ENCODE data around the gene PLEKHA5. TPM values are rescaled to one million over a fixed set of nuclear protein-coding genes. Genes with fewer than 3 reads are reported as not detected.
"Not testable (repeated sequence)": the region's sequence is repeated elsewhere in the genome, so short reads cannot be mapped to it uniquely, and the experiment has no call there.

The PLEKHA5 gene
- total RNA-seq, 4 donors from 2014 or later, result 21.3 to 22.9 (median 21.4) TPM

DNA sequence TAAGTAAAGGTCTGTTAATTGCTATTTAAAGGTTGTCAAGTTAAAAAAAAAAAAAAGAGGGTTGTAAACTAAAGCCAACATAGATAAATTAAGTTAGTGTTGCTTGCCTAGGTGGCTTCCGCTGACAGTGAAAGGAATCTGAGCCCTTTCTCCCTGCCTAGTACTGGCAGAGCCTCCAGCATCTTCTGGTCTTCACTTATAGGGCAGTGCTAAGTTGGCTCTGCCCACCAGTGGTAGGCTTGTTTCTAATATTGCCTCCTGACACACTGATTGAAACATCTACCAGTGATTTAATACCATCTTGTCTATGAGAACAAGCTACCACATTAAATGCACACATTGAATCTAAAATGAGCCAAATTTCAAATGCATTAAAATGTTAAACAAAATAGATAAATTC is 39.7 kb downstream of the PLEKHA5 start:
- no peaks in the 10 kb centered on the region for H3K36me3 ChIP-seq
- no peak overlapping the region for H3K4me3 ChIP-seq
- H3K27ac ChIP-seq, result no peak overlapping the region
- WGBS, 2 donors, result 91 to 100% methylated on average over 1 of the region's 1 CpG
- H3K9me3 ChIP-seq, result no peaks in the 10 kb centered on the region
- TF ChIP-seq, protein P1, sequence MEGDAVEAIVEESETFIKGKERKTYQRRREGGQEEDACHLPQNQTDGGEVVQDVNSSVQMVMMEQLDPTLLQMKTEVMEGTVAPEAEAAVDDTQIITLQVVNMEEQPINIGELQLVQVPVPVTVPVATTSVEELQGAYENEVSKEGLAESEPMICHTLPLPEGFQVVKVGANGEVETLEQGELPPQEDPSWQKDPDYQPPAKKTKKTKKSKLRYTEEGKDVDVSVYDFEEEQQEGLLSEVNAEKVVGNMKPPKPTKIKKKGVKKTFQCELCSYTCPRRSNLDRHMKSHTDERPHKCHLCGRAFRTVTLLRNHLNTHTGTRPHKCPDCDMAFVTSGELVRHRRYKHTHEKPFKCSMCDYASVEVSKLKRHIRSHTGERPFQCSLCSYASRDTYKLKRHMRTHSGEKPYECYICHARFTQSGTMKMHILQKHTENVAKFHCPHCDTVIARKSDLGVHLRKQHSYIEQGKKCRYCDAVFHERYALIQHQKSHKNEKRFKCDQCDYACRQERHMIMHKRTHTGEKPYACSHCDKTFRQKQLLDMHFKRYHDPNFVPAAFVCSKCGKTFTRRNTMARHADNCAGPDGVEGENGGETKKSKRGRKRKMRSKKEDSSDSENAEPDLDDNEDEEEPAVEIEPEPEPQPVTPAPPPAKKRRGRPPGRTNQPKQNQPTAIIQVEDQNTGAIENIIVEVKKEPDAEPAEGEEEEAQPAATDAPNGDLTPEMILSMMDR (IDR thresholded peaks at IDR 0.05), result no peak
- TF ChIP-seq EP300 (IDR thresholded peaks at IDR 0.05) (no peak), POLR2A (IDR thresholded peaks at IDR 0.05) (no peak)
- no peak for DNase-seq (ENCODE audit: low spot score in 2 of 2)
- H3K4me1 ChIP-seq, result peaks cover 0 to 4% (median 0%) of the 10 kb centered on the region in 4 donors
- no peaks in the 10 kb centered on the region for H3K27me3 ChIP-seq

GRCh38 chr12:19170286-19170685 is 40.8 kb downstream of the PLEKHA5 start:
- not testable (repeated sequence) for H3K9me3 ChIP-seq; H3K27ac ChIP-seq; H3K4me1 ChIP-seq; DNase-seq (ENCODE audit: low spot score in 2 of 2); H3K4me3 ChIP-seq; H3K27me3 ChIP-seq; H3K36me3 ChIP-seq
- 91 to 94% methylated on average over 9 of the region's 9 CpGs for WGBS, 2 donors

GRCh38 chr12:19171731-19172130 is 42.2 kb downstream of the PLEKHA5 start:
- Histone ChIP-seq H3K4me3 (no peak overlapping the region), H3K4me1 (no peaks in the 10 kb centered on the region), H3K27ac (no peak overlapping the region), H3K9me3 (no peaks in the 10 kb centered on the region), H3K27me3 (no peaks in the 10 kb centered on the region), H3K36me3 (no peaks in the 10 kb centered on the region)
- no peak for DNase-seq (ENCODE audit: low spot score in 2 of 2)
- no peak for TF ChIP-seq EP300 (IDR thresholded peaks at IDR 0.05)
- TF ChIP-seq, protein P1 (IDR thresholded peaks at IDR 0.05), result no peak
- no peak for TF ChIP-seq POLR2A (IDR thresholded peaks at IDR 0.05)
- WGBS, 2 donors, result 68 to 69% methylated on average over 2 of the region's 2 CpGs

GRCh38 chr12:19177754-19178153 is 48.2 kb downstream of the PLEKHA5 start:
- no peak for DNase-seq (ENCODE audit: low spot score in 2 of 2)
- peaks cover 0 to 5% (median 0%) of the 10 kb centered on the region in 4 donors for H3K4me1 ChIP-seq
- no peaks in the 10 kb centered on the region for H3K9me3 ChIP-seq
- no peak overlapping the region for H3K4me3 ChIP-seq
- H3K36me3 ChIP-seq, result no peaks in the 10 kb centered on the region
- 74 to 76% methylated on average over 3 of the region's 3 CpGs for WGBS, 2 donors
- H3K27me3 ChIP-seq, result no peaks in the 10 kb centered on the region
- no peak for TF ChIP-seq POLR2A (IDR thresholded peaks at IDR 0.05)
- H3K27ac ChIP-seq, result no peak overlapping the region

- TF ChIP-seq EP300 (IDR thresholded peaks at IDR 0.05), result no peak
- no peak for TF ChIP-seq POLR2A (IDR thresholded peaks at IDR 0.05)
- H3K27me3 ChIP-seq, result no peaks in the 10 kb centered on the region
- no peaks in the 10 kb centered on the region for H3K36me3 ChIP-seq
- no peaks in the 10 kb centered on the region for H3K9me3 ChIP-seq
- no peak overlapping the region for H3K4me3 ChIP-seq
- DNase-seq (ENCODE audit: low spot score in 2 of 2), result no peak
- no peak overlapping the region for H3K27ac ChIP-seq
- peaks cover 0 to 5% (median 0%) of the 10 kb centered on the region in 4 donors for H3K4me1 ChIP-seq
- WGBS, 2 donors, result 96% methylated on average over 4 of the region's 4 CpGs
These were observed 50.5 kb downstream of the PLEKHA5 start for GRCh38 chr12:19179986-19180385.

- H3K27me3 ChIP-seq, result no peaks in the 10 kb centered on the region
- no peaks in the 10 kb centered on the region for H3K36me3 ChIP-seq
- DNase-seq (ENCODE audit: low spot score in 2 of 2), result no peak
- TF ChIP-seq, protein P1 (IDR thresholded peaks at IDR 0.05), result peak in 1 of 5 experiments; percentile 20
- TF ChIP-seq POLR2A (IDR thresholded peaks at IDR 0.05) (no peak), EP300 (IDR thresholded peaks at IDR 0.05) (no peak)
- no peaks in the 10 kb centered on the region for H3K9me3 ChIP-seq
- H3K27ac ChIP-seq, result no peak overlapping the region
- WGBS, 2 donors, result 72 to 73% methylated on average over 8 of the region's 8 CpGs
- H3K4me1 ChIP-seq, result peaks cover 0 to 14% (median 0%) of the 10 kb centered on the region in 4 donors
- H3K4me3 ChIP-seq, result no peak overlapping the region
These were observed 52.3 kb downstream of the PLEKHA5 start for GRCh38 chr12:19181666-19182426.
